GM21526 (cell line): ENCODE data around the gene LRRTM2.

Experiments used
- ATAC-seq: cut with Tn5 transposase; IDR thresholded peaks from one replicate; pipeline ENCODE4 v1.9.1; 2021; ENCODE audit warnings: moderate library complexity; ENCODE audit not compliant: unreplicated experiment, low FRiP score

The LRRTM2 gene

DNA sequence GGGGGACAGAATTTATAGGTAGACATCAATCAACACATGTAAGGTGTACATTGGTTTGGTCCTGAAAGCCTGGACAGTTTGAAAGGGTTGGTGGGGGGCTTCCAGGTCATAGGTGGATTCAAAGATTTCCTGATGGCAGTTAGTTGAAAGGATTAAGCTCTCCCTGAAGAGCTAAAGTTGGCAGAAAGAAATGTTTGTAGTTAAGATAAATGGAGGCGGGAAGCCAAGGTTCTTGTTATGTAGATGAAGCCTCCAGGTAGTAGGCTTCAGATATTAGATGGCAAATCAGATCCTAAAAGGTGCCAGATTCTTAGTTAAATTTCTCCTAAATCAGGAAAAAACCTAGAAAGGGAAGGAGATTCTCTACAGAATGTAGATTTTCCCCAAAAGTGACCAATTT is 9.0 kb upstream of the LRRTM2 start:
- no peak for ATAC-seq

DNA sequence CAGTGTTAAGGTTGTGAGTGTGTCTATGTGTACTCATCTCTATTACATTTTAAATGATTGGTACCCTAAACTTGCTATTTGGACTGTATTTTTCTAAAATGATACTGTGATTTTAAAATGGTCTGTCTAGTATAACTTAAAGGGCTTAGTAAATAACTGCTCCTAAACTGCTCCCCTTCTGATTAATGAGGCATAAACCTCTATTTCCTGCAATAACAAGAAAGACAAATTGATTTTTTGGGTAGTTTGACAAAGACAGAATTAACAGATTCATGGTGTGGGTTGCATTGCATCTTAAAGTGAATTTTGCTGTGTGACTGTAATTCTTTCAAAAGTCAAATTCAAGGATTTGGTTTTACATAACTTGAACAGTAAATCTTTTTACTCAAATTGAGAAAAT is 8.1 kb upstream of the LRRTM2 start:
- ATAC-seq: no peak

DNA sequence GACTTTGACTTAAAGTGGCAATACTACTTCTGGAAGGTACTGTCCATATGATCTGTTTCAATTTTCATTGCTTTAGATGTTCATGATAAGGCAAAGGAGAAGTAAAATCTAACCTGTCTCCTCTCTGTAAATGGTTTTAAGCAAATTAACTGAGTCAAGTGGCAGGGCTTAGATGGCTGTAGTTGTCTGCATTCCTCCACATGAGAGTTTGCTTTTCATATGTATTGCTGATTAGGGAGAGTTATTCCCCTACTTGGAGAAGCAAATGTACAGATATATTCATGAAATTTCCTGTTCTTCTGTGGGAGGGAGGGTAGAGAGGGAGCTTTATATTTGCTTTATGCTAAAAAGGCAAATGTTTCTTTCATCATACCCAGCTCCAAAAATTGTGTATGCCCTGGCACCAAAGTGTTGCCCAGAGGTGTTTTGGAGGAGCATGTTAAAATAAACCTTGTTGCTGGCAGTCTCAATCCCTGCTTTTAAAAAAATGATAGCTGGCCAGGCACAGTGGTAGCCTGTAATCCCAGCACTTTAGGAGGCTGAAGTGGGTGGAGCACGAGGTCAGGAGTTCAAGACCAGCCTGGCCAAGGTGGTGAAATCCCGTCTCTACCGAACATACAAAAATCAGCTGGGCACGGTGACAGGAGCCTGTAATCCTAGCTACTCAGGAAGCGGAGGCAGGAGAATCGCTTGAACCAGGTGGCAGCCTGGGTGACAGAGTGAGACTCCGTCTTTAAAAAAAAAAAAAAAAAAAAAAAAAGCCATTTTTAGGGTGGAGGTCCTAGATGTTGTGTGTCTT is 3.5 kb upstream of the LRRTM2 start:
- no peak for ATAC-seq

DNA sequence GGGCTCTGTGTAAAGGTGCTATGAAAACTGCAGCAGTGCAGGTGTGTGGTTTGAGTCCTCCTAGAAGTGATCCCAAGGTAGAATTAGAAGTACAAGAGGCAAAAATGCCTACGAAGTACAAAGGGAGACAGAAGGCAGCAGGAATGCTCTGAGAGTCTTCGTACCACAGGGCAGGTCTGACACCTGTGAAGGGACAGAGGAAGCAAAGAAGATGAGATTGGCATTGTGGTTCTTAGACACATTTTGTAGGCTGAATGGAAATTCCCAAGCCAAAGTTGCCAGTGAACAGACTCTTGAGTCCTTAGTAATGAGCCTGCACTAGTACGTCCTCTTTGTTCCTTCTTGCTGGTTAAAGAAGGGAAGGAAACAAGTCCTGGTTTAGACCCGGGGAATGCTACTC is 1.7 kb upstream of the LRRTM2 start:
- no peak for ATAC-seq

DNA sequence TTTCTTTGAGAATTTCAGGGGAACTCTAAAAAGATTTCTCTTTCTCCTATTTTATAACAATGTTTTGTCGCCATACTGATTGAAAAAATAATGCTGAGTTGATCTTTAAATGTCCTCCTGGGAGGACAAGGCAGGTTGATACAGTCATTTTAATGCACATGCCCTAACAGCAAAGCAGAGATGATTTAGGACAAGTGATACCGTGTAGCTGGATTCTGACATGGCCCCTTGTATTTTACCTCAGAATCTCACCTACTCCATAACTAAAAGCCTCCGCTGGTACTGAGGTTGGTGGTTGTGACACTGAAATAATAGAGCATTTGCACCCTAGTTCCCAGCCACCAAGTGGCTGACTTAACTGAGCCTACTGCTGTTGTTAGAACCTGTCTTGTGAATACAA is 811 bp upstream of the LRRTM2 start:
- ATAC-seq: no peak

DNA sequence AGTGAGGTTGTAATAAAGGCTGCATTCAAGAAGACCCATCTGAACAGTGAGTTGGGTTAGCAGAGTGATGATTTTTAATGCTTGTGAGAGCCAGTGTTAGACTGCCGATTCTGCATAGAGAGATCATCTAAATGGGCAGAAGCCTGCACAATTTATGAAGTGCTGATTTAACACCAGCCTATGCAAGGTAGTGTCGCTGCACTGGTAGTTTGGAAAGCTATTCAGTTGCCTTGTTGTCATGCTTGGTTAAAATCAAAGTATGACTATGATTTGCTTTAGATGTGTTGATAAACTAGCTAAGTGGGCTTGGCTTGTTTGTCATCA is 379 bp upstream of the LRRTM2 start:
- no peak for ATAC-seq

DNA sequence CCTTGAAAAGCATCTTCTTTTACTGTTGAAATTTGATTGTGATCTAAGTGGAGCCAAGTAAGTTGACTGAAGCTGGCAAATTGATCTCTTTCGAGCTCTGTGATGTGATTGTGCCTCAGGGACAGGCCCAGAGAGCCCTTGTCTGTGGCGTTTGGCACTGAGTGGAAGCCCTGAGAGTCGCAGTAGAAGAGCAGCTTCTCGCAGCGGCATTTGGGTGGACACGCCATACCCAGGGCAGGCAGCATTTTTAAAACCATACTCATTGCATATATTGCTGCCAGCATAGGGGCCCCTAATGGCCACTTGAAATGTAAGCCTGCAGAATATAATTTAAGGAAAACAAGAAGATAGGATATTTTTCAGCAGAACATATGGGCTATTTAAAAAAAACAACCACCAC is 894 bp downstream of the LRRTM2 start:
- ATAC-seq: no peak

DNA sequence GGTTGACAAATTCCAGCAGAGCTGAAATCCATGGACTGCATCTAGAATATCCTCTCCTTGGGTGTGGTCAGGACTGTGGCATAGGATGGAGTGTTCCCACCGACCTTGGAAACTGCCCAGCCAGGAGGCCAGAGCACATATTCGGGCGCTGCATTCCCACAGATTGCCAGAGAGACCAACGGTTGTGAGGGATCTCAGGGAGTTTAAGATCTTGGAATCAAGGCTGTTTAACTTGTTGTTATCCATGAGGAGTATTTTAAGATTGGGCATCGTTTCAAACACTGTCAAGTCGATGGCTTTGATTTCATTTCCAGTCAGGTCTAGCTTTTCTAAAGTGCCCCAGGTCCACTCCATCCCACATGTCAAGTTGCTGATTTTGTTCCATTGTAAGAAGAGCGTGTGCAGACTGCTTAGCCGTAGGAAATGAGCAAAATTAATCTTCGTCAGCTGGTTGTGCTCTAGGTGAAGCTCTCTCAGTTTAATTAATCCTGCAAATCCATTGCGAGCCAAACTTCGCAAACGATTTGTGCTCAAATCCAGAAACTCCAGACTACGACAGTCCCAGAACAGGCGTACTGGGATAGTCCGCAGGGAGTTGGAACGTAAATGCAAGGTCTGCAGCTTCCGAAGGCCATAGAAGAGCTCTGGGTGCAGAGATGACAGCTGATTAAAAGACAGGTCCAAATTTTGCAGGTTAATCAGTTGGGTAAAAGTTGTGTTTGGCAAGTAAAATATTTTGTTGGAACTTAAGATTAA is 1.5 kb downstream of the LRRTM2 start:
- ATAC-seq: no peak

DNA sequence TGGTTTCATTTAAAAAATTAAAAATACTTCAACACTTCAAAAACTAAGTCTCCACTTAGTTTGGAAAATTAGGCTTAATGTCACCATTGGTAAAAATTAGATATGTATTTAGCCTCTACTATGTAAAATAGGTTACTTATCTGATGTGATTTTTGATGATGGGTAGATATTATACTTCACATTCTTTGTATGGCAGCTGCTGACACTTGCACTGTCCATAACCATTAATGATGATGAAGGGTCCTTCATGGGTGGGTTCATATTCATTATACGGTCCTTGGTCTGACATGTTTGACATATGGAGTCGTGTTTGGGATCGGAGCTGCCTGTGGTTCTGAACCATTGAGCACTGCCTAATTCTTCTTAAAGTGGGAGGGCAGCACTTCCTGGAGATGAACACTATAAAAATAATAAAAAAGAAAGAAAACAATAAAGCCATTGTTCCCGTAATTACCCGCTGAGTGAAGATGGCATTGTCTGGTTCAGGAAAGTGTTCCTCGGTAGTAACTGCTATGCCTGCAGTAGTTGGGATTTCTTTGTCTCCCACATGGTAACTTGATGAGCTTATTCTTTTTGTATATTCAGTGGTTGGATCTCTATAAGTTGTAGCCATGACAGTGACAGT is 2.2 kb downstream of the LRRTM2 start:
- ATAC-seq: no peak

DNA sequence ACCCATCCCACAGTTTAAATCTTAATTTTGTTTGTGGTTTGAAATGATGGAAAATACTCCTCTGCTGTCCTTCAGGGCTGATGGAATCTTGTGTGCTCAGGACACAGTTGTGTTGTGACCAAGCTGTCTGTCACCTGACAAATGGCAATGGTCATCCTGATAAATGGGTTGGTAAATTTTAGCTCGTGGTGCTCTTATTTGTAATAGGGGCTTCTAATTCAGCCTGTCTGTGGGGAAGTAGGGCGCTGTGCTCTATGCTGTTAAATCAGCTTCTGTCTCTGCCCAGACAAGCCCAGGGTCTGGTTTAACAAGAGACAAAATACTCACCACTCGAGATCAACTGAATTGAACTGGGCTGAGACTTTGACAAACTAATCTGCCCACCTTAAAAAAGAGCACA is 4.5 kb downstream of the LRRTM2 start:
- ATAC-seq: no peak

DNA sequence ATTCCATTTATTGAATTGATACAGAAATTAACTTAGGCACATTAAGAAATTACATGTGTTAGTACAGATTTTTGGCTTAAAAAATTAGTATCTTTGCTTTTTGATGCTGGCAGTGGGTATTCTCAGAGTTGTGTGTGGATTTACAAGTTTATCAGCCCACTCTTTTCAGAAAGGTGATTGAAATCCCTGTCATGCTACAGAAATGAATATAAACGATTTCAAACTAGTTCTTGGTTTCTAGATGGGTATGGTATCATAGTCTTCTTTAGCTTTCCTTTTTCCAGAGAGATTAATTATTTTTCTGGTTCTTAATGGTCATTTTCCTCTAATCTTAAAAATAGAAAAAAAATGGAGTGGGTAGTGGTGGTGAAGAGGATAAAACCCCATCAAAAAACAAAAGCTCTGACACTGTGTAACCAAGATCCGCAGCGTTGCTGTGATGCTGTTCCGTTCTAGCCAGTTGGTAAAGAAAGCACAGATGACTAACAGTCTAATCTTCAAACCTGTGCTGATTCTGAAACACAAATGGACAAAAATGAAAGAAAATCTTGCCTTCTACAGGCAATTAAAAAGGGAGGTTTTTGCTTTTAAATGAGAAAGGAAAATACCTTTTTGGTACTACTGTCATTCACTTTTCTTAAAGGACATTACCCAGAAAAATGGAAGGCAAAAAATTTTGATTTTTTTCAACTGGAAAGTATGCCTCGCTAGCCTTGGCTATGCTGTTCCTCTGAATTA is 5.2 kb downstream of the LRRTM2 start:
- no peak for ATAC-seq

DNA sequence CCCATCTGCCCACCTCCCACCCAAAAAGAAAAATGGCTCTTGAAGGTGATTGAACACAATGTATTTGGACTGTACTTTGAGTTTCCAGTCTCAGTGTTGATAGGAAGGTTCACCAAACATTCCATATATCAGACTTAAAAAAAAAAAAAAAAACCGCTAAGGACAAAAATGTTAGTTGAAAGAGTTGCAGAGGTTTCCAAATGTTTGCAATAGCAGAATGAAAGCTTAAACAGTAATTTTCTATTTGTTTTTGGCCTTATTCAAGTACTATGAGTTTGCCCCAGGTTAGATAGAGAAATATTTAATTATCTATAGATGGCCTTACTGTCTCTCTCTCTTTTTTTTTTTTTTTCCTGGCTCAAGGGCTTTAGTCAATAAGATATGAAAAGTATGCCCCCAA is 6.1 kb downstream of the LRRTM2 start:
- no peak for ATAC-seq

DNA sequence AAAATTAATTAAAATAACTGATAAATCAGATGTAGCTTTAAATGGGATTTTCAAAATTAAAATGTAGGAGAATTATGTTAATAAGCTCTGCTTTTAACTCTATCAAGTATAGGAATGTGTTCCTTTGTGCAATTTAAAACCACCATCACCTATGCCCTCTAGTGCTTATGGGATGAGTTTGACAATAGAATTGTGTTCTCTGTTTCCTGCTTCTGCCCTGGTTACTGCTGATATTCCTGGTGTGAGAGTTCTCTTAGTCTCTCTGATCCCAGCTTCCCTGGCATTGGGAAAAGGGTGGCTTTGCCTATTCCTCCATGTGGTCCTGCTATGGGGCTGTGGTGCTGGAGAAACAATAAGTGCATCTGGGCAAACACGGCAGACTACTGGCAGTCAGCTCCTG is 8.1 kb downstream of the LRRTM2 start:
- ATAC-seq: no peak

DNA sequence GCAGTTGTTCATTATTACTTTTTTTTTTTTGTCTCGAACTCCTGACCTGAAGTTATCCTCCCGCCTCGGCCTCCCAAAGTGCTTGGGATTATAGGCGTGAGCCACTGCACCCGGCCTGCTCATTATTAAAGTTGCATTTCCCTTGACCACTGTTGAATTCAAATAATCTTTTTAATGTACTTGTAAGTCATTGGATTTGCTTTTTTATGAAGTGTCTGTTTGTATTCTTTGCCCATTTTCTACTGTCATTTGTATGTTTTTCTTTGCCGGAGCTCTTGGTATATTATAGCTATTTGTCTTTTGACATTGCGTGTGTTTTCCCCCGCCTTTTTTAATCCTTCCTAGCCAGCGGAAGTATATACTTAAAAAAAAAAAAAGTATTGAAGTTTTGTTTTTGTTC is 22.0 kb downstream of the LRRTM2 start:
- ATAC-seq: no peak

DNA sequence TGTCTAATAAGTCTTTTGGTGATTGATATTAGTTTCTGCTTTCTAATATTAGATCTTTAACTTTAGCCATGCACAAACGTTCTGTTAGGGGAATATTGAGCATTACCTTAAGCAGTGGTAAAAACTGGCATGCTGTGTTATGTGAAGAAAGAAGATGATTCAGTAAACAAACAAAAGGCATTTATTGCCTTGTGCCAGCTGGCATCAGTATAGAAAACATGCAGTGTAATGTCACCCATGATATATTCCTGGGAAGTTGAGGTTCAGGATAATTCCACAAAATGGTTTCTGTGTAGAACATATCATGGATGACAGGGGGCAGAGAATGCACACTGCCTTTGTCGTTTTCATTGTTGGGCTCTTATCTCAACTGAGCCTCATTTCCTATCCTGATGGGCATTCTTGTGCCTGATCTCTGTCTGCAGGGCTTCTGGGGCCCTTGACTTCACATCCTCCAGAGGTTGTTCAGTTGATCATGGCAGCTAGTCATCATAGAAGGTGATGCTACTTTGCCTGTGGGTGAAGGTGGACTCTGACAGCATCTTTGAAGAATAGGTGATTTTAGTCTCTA is 24.2 kb downstream of the LRRTM2 start:
- no peak for ATAC-seq

DNA sequence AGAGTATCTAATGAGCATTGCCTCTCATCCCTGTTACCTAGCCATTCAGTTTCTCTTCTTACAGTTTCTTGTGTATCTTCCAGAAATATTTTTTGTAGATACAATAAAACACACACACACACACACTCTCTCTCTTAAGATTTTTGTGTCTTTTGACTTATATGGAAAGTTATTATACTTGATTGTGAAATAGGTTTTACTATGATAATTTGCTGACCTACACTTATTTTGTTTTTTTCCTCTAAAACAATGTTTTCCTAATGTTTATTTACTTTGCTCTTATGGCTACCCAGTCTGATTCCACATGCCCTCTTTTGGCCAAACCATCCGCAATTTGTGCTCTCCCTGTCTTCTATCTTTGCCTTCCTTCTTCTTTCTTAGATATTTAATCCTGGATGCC is 25.3 kb downstream of the LRRTM2 start:
- ATAC-seq: no peak

DNA sequence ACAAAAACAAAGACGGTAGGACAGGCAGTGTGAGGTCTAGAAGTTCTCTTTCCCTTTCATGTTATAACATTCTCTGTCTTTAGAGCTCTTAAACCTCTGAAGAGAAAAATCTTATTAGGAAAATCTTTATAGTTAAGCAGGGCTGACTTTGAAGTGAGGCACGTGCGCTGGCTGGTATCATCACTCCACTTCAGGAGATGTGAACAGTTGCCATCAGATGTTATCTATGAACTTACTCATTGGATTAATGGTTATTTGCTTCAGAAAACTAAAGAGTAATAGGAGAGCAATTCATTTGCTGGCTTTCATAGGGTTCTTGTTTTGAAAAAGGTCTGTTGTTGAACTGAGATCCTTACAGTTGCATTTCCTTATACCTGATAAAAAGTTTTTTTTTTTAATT is 25.7 kb downstream of the LRRTM2 start:
- ATAC-seq: no peak

DNA sequence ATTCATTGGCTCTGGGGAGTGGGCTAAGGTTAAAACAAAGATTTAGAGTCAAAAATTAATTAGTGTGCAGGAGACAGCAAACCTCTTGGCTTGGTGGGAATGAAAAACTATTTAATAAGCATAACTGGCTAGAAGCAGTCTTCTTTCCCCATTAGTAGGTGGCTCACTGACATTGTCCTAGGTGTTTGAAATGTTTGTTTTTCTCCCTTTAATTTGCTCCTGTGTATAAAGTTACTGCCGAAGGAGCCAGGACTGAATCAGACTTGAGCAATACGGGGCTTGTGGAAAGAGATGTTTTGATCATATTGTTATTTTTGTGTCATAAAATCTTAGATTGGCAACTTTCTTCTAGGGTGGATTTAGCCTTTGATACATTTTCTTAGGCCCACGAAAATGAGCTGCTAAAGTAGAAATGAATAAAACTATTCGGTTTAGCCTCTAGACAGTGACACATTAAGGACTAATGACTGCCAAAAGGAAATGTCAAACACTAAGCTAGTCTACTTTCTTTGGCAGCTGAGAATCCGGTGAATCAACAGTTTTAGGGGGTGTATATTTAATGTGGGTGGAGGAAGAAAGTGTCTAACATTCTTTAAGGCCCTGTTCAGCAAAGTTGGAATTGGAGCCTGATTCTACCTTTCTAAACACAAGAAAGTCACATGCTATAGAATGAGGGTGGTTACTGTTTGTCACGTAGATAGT is 30.2 kb downstream of the LRRTM2 start:
- no peak for ATAC-seq

DNA sequence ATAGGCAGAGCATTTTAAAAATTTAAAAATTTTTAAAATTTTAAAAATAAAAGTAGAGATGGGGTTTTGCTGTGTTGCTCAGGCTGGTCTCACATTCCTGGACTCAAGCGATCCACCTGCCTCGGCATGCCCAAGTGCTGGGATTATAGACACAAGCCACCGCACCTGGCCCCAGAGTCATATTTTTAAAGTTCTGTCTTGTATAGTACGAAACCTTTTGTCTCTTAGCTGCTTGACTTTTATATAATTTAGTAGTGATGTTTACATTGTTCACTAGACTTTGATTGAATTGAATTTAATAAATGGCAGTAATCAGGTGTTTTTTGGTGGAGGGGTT is 31.0 kb downstream of the LRRTM2 start:
- ATAC-seq: no peak

DNA sequence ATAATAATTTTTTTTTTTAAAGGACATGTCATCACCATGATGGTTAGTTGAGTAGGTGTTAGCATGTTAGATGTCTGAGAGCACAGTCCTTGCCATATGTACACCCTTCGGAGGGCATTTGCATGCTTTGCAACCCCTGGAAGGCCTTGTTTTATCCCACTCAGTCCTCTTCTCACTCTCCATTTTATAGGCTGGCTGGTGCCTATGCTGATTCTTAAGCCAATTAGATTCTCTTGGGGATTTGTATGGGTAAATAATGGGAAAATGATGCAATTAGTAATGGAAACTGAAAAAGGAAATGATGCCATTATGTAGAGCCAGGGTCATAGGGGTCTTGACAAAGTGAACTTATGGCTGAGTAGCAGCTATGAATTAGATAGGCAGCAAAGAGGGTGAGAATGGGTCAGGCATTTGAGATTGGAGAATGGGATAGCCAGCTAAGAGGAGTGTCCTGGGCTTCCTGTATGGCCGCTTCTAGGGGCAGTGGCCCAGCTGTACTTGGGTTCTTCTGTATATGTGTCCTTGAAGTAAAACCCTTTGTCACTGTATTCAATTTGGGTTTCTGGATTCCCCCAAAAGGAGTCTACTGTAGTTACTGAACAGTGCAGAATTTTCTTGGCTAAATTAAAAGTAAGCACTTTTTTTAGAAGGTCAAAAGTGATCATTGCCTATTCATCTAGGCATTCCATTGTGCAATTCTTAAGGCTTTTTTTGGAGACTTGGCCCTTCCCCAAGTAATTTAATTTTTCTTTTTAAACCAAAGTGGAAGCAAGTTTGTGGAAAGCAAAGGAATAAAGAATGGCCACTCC is 31.6 kb downstream of the LRRTM2 start:
- ATAC-seq: no peak
